Fibroblast of peridontal ligament (primary cell): ENCODE data around the gene CCSER1.
A peak's percentile ranks its signal among the peaks of the same experiment; 100 is the strongest.

Experiments used
- DNase-seq: peaks from one replicate; pipeline ENCODE4 v3.0.0-alpha.2; 2010; ENCODE audit errors: extremely low read depth

The CCSER1 gene

GRCh38 chr4:90127223-90127705 lies at the start of gene CCSER1:
CCSER1 (plus strand) TSS chr4:90127394.
- DNase-seq, result peak; percentile 13

GRCh38 chr4:90078440-90078839 lies 48.8 kb upstream of the CCSER1 start:
- DNase-seq, result no peak

DNA sequence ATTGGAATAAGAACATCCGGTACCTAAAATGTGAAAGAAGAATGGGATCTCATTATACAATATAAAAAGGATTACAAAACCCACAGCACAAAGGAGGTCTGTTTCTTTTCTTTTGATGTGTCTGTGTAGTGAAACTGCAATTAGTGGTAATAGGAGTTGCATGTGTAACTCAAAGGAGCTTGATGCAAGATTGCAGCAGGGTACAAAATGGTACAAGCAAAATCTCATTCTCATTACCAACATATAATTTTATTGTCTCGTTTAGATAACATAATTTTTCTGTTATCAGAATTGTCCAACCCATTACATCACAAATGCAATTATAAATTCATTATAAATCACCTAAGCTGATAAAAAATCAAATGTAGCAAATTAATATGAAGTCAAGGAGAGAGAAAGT lies 47.1 kb upstream of the CCSER1 start:
- no peak for DNase-seq

GRCh38 chr4:90081432-90082144 lies 45.6 kb upstream of the CCSER1 start:
- no peak for DNase-seq

DNA sequence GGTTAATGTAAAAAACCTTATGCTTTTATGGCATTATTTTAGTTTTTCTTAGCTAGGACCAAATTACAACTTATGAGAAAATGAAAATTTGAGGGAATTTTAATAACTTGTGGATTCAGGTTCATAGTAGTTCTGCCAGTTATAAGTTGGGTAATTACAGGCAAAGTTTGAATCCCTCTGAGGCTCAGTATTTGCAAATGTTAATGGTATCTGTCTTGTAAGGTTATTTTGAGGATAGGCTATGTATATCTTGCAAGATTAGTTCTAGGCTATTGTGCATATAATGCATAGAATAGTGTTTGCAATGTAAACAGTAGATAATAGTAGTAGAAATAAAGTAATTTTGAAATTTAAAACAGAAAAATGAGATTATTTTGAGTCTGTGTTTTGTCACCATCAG lies 44.7 kb upstream of the CCSER1 start:
- no peak for DNase-seq

- no peak for DNase-seq
Observed at GRCh38 chr4:90084277-90084966, 42.8 kb upstream of the CCSER1 start.

DNA sequence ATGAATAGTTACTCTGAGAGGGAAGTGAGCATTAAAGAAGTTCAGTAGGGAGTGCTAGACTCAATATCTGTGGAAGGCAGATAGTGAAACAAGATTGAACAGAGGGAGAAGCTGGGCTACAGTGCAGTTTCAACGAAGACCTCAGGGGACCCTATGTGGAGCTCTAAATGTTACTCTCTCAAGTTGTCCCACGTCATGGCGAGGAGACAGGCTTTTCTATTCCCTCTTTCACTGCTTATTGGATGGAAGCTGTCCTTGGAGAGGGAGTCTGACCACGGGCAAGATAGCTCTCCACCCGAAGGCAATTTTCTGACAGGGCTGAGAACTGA lies 42.3 kb upstream of the CCSER1 start:
- DNase-seq, result no peak

GRCh38 chr4:90093526-90093925 lies 33.7 kb upstream of the CCSER1 start:
- DNase-seq, result no peak

GRCh38 chr4:90095000-90095399 lies 32.2 kb upstream of the CCSER1 start:
- DNase-seq, result no peak

- no peak for DNase-seq
Observed at GRCh38 chr4:90099812-90100211, 27.4 kb upstream of the CCSER1 start.

GRCh38 chr4:90103991-90104390 lies 23.2 kb upstream of the CCSER1 start:
- DNase-seq, result no peak

DNA sequence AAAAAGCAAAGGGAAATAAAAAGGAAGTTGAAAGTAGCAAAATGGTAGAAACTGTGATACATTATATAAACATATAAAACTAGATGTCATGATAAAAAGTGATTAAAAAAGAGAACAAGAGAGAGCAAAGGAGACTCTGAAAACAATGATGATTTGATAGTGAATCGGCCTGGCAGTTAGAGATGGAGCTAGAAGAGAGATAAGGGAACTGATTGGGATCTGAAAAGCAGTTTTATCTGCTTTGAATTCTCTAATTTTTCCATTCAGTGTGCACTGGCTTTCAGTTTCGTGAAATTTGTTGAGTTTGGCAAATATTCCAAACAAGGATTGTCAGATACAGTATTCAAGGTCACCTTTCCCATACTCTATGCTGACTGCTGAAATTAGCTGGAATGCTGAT lies 21.9 kb upstream of the CCSER1 start:
- no peak for DNase-seq

- DNase-seq, result no peak
Observed at GRCh38 chr4:90112715-90113114, 14.5 kb upstream of the CCSER1 start.

DNA sequence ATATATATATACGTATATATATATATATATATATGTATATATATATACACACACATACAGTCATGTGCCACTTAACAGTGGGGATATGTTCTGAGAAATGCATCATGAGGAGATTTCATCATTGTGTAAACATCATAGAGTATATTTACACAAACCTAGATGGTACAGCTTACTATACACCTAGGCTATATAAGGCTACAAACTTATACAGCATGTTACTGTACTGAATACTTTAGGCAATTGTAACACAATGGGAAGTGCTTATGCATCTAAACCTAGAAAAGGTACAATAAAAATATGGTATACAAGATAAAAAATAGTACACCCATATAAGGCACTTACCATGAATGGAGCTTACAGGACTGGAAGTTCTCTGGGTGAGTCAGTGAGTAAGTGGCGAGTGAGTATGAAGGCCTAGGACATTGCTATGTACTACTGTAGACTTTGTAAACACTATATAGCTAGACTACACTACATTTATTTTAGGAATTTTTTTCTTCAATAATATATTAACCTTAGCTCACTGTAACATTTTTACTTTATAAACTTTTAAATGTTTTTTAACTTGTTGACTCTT lies 13.2 kb upstream of the CCSER1 start:
- no peak for DNase-seq

DNA sequence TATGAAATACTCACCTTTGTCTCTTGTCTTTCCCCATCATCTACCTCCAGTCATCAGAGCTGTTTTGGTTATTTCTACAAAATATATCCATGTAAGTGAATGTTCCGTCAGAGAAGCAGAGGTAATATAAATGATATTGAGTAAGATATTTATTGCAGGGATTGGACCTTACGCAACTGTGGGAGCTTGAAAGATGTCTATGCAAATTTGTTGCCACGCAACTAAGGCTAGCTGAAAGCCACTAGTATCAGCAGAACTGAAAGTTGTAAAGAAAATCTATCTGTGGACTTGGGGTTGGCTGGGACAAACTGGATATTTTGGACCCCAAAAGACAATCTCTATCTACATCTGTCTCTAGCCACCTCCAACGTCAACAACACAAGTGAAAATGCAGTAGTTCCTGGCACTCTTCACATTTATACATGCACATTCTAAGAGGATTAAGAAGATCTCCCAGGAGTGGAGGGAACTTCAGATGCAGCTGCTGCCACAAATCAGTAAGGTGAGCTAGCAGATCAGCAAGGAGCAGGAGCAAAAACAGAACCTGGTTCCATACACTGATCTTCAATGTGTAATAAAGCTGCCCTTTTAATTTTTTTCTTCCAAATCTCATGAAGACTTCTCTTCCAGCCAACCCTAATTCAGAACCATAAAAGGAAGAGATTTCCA lies 8.5 kb upstream of the CCSER1 start:
- no peak for DNase-seq

GRCh38 chr4:90120037-90120436 lies 7.2 kb upstream of the CCSER1 start:
- DNase-seq, result no peak

- no peak for DNase-seq
Observed at GRCh38 chr4:90120815-90121214, 6.4 kb upstream of the CCSER1 start.

DNA sequence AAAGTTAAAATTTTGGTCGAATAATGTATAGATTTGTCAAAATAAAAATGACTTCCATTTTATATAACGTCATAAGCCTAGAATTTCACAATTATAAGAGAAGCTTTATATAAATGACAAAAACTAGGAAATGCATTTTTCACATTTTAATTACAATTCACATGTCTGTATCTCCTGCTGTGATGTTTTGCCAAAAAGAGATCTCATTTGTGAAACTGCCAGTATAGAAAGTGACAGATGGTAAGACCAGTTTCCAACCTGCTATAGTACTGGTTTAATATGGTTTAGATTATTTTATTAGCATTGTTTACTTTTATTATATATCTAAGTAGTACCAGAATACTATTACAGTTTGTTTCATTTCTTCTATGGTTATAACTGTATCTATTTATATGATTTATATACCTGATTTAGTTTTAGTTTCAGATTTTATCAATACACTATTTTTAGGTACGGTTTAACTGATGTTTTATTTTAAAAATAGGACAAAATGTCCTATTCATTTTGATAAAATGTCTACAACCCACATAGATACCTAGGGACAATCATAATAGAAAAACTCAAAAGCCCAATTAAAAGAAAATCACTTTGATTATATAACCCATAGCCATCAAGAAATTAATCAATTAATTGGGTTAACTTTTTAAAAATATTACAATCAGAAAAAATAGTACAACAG lies 5.4 kb upstream of the CCSER1 start:
- DNase-seq, result no peak

GRCh38 chr4:90122355-90122748 lies 4.8 kb upstream of the CCSER1 start:
- no peak for DNase-seq

- no peak for DNase-seq
Observed at GRCh38 chr4:90124276-90124675, 2.9 kb upstream of the CCSER1 start.

- peak; percentile 0 for DNase-seq
Observed at GRCh38 chr4:90126805-90127204, 389 bp upstream of the CCSER1 start.

DNA sequence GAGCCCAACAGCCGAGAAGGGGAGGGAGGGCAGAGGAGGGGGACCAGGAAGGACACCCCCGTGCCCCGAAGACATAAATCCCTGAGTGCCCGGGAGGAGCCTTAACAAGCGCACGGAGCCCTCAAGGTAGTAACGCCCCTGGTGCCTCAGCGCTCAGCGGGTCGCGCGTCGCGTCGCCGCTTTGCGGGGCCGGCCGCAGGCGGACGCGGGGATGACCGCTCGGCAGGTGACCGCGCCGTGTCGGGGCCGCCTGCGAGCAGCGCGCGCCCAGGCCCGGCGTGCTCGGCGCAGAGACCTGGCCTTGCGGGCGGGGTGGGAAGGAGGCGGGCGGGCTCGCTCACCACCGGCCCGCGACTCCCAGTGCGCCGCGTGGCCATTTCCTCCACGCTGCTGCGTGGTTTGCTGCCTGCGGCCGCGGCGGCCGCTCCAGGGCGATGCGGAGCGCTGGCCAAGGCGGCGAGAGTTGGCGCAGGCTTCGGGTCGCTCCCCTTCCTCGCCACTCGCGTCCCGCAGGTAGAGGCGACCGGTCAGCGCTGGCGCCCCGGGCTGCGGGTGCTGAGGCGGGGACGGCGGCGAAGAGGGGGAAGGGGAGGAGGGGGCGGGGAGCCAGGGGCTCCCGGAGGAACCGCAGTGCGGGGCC lies 632 bp downstream of the CCSER1 start:
- no peak for DNase-seq
